Stimulated activated CD4-positive, alpha-beta T cell treated with anti-CD3 and anti-CD28 coated beads, Interleukin-1b, Interleukin-23, amount 100 ng/mL, for 48 hours (primary cell): ENCODE measurements around the gene TSHZ2.
"Not testable (repeated sequence)": the region's sequence is repeated elsewhere in the genome, so short reads cannot be mapped to it uniquely, and the experiment has no call there.

Experiments used
- DNase-seq: peaks from one replicate; pipeline ENCODE4 v3.0.0-alpha.2; 2020

Gene TSHZ2

GRCh38 chr20:53428588-53428987 is 456.4 kb downstream of the TSHZ2 start:
- no peak for DNase-seq

DNA sequence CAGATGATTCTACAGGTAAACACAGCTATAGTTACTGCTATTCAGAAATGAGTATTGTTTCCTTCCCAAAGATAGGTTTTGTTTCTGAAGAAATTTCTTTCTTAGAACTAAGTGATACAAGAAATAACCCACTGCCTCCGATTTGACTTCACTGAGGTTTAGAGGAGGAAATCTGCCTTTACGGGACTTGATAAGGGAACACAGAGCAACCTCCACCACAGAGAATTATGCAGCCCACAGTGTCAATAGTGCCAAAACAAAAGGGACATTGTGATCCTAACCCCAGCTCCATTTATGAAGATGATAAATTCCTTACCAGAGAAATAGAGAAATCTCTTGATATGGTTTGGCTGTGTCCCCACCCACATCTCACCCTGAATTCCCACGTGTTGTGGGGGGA is 456.8 kb downstream of the TSHZ2 start:
- DNase-seq: no peak

DNA sequence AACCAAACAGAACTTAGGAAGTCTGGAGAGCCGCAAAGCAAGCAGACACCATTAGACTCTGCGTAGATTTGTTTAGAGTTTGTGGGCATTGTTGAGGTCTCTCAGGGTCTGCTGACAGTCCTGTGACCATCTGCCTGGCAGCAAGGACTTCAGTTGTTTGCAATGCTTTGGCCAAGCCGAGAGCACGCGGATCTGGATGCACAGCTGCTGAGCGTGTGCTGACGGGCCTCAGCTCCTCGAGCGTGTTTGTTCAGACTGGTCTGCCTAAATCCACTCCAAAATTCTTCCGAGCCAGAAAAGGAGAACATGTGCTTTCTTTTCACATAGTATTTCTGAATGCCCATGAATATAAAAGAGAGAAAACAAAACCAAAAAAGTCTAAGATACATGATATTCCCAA is 462.5 kb downstream of the TSHZ2 start:
- no peak for DNase-seq

DNA sequence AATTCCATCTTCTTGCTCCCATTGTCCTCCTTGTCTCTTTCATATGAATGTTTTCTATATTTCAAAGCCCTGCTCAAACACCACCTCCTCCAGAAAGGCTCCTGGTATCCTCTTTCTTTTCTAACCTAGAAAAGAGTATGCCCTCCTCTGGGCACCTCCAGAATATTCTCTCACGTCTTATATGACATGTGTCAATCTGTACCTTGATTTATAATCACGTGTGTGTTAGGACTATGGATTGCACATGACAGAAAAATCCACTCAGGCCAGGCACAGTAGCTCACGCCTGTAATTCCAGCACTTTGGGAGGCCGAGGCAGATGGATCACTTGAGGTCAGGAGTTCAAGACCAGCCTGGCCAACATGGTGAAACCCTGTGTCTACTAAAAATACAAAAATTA is 464.8 kb downstream of the TSHZ2 start:
- DNase-seq: not testable (repeated sequence)

DNA sequence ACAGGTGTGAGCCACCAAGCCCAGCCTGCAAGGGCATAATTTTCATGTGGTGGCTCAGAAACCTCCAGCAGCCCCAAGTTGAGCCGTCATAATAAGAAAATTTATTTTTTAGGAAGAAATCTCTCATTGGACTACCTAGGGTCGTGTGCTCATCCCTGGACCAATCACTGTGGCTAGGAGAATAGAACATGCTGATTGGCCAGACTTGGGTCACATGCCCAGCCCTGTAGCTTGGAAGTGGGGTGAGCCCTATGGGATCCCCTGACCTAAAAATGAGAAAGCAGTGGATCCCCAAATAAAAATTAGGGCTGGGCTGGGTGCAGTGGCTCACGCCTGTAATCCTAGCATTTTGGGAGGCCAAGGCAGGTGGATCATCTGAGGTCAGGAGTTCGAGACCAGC is 466.2 kb downstream of the TSHZ2 start:
- no peak for DNase-seq

DNA sequence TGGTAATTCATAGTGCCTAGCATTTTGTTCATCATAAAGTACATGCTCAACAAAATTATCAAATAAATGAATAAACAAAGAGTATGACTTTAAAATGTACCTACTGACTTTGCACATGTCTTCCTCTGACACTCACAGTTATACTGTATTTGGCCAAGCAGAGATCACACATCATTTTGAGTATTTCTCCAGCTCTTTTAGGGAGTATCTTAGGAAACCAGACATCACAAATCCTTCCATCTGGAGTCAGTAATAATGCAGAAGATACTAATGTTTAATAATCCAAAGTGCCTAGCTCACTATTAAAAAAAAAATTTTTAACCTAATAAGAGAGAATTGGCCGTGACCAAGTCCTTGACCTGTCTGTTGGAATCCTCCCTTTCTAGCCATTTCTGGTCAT is 466.9 kb downstream of the TSHZ2 start:
- DNase-seq: no peak

DNA sequence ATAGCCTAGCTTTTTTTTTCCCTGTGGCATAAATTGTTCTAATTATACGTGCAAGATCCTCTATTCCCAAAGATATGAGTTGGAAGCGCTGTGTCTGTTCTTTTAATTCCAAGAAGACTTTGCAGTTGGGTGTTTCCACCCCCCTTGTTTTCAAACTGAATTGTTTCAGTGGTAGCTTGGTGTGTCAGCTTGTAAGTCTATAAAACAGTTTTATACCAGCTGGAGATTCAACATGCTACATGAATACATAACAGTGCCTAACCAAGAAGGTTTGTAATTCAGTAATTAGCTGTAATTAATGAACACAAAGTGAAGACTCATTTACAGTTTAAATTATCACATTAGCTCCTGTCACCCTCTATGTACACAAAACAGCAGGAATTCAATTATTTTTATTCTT is 467.5 kb downstream of the TSHZ2 start:
- DNase-seq: no peak

DNA sequence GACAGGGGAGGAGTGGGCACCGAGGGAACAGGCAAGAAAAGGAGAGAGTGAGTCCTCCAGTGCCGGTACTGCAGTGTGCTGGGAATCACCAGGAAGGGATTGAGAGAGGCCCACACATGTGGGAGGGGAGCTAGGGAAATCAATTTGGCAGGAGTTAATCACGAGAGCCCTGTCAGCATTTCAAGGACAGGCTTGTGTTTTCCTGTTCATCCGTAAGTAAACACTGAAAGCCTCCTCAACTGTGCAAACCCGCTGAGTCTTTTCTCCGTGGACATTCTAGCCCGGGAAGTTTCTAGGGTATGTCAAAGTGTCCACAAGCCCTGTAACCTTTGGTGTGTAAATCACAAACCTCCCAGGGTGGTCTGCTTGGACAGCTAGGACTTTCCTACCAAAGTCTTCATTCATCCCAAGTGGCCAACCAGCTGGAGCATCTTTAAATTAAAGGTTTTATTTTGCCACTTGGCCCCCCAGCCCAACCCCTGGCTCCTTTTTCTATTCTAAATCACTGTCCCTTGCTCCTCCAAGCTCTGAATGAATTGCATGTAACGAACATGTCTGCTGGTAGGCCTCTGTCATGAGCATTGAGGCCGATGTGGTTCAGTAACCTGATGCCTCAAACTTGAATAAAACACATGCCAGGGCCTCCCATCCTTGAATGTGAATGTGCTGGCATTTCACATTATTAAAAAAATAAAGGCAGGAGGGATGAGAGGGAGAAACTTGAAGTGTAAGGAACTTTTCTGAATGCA is 472.4 kb downstream of the TSHZ2 start:
- no peak for DNase-seq

DNA sequence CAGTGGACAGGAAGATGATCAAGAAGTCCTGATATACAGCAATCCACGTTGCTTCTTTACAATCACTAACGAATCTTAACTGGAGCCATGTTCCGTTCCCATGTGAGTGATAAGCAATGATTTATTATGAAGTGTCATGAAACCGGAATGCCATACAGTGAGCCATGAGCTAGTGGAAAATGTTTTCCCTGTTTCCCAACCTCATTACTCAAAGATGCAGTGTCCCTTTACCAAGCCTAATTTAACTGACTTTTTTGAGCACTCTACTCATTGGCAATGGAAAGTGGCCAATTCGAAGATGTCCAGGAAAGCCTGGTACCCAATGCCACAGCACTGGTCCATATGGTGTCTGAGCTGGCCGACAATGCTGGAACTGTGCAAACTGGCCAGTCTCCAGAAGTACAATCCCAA is 473.2 kb downstream of the TSHZ2 start:
- DNase-seq: no peak

DNA sequence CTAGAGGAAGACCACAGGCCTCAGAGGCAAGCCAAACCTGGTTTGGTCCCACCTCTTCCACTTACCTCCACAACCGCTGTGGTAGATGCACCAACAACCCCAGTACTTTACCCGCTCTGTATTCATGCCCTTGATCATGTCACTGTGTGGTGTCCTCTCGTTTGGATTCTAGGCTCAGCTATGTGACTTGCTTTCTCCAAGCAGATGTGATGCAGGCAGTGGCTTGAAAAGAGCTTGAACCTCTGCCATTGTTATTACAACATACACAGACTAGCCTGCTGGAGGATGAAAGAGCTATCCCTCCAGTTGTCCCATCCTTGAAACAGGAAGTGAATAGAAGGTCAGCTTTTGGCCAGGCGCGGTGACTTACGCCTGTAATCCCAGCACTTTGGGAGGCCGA is 473.8 kb downstream of the TSHZ2 start:
- DNase-seq: no peak

GRCh38 chr20:53447316-53447715 is 475.2 kb downstream of the TSHZ2 start:
- DNase-seq: no peak

- no peak for DNase-seq
Measured at GRCh38 chr20:53448426-53448825, 476.3 kb downstream of the TSHZ2 start.

GRCh38 chr20:53448875-53449274 is 476.7 kb downstream of the TSHZ2 start:
- DNase-seq: no peak

DNA sequence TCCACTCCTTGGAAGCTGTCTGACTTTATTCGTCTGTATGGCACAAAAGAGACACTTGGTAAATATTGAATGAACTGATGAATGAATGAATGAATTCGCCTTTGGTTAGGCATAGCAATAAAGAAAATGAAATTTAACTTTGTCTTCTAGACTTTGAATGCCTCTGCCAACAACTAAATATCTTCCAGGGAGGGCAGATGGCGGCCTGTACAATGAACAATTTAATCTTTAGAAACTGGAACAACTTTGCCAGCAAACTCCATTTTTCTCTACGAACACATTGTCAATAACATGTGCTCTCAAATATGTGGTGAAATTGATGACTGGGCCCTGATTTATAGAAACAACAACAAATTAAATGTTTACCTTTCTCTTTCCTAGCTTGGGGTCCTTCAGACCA is 480.9 kb downstream of the TSHZ2 start:
- no peak for DNase-seq

DNA sequence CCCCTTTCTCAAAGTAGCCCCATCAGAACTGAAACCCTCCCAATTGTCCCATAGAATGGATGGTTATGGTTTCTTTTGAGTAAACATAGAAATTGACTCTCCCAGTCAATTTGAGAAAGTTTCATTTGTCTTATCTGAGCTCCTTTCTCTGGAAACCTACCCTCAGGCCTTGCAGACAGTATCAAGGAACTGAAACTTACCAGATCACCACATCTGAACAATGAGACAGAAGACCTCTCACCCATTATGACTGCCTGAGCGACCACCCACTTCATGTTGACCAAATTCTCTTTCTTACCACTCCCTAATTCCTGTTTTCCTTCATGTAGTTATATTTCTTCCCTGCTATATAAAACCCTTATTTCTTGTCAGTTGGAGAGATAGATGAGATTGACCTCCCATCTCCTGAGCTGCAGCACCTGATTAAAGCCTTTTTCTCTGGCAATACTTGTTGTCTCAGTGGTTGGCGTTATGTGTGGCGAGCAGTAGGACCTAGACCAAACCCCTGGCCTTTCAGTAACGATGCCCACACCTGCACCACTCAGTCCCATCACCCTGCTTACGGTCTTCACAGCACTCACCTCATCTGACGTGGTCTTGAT is 482.6 kb downstream of the TSHZ2 start:
- DNase-seq: no peak

DNA sequence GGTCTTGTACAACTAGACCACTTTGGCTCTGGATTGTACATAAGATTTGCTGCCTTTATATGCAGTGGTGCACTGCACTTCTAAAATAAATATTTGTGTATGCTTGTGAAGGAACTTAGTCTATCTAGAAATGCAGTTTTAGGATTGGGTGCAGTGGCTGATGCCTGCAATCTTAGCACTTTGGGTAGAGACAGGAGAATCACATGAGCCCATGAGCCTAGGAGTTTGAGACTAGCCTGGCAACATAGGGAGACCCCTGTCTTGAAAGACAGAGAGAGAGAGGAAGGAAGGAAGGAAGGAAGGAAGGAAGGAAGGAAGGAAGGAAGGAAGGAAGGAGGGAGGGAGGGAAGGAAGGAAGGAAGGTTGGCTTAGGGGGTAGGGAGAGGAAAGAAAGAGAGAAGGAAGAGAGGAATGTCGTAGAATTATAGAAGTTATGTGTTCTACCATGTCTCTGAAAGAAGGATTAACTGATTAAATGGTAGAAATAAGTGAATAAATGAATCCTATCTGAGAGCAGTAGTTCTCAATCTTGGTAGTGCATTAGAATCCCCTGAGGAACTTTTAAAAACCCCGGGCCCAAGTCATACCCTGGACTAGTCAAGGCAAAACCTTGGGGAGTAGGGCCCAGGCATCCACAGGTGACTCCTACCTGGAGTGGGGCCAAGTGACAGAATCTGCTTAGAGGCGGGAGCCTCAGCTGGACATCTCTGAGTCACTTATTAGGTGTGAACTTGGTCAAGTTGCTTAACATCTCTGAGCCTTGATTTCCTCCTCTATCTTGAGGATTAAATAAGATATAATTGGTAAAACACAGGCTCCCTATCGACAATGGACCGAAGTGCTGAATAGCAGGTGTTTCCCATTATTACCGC is 491.2 kb downstream of the TSHZ2 start:
- DNase-seq: no peak

- DNase-seq: no peak
Measured at GRCh38 chr20:53466279-53466678, 494.1 kb downstream of the TSHZ2 start.

GRCh38 chr20:53468587-53468986 is 496.4 kb downstream of the TSHZ2 start:
- DNase-seq: no peak

- not testable (repeated sequence) for DNase-seq
Measured at GRCh38 chr20:53472859-53473258, 500.7 kb downstream of the TSHZ2 start.

- no peak for DNase-seq
Measured at GRCh38 chr20:53480913-53481312, 508.8 kb downstream of the TSHZ2 start.

GRCh38 chr20:53487461-53488200 is 515.5 kb downstream of the TSHZ2 start:
- DNase-seq: no peak

GRCh38 chr20:53488775-53489272 is 516.7 kb downstream of the TSHZ2 start:
- DNase-seq: no peak

GRCh38 chr20:53489528-53489927 is 517.4 kb downstream of the TSHZ2 start:
- no peak for DNase-seq
